Sigmoid colon (tissue), 4 donors: ENCODE data around the gene CD27.

Experiments used
- CTCF ChIP-seq, 4 experiments: fragments of 450-650 bp in 3 of 4; fragments of 200-600 bp in 1 of 4; IDR thresholded peaks; one replicate each; pipeline ENCODE4 v1.5.1; 2016 to 2019; ENCODE audit warnings: antibody characterized with exemption in 4 of 4, mild to moderate bottlenecking in 3 of 4, moderate library complexity in 2 of 4
- EP300 ChIP-seq, 4 donors: sonication (generic); formaldehyde crosslinking; IDR thresholded peaks; one replicate each; pipeline ENCODE4 v1.6.1; 2017; ENCODE audit warnings: antibody characterized with exemption in 4 of 4

DNA sequence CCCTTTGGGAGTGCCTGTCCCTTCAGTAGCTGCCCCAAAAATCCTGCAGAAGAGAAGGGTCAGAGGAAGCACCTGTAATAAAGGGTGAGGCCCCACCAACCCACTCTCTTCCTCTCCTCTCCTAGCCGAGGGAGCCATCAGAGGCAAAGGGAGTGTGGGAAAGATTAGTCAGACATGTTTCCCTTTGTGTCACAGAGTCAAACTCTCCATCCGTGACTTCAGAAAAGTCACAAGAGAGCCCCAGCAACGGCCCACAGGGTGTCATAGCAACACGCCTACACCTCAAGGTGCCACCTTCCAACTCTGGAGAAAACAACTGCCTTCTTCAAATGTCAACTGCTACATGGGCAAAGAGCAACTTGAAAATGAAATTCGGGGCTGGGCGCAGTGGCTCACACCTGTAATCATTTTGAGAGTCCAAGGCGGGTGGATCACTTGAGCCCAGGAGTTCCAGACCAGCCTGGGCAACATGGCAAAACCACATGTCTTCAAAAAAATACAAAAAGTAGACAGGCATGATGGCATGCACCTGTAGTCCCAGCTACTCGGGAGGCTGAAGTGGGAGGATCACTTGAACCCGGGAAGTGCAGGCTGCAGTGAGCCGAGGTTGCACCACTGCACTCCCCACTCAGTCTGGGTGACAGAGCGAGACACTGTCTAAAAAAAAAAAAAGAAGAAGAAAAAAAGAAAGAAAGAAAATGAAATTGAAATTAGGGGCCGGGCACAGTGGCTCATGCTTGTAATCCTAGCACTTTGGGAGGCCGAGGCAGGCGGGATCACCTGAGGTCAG, 17.7 kb upstream of the CD27 start:
- TF ChIP-seq CTCF (IDR thresholded peaks at IDR 0.05) = no peak
- no peak for TF ChIP-seq EP300 (IDR thresholded peaks at IDR 0.05)
